GM12892 (cell line): ENCODE measurements around the gene MED22.
"Not testable (repeated sequence)": the region's sequence is repeated elsewhere in the genome, so short reads cannot be mapped to it uniquely, and the experiment has no call there.

Source experiments
- DNase-seq: peaks from one replicate; pipeline ENCODE4 v3.0.0; 2011; ENCODE audit not compliant: insufficient read length
- FAIRE-seq: peaks from 2 replicates; lab custom pipeline; 2011; peaks lifted over from hg19 to GRCh38; lab: Jason Lieb, UNC
- POLR2A ChIP-seq: IDR thresholded peaks from 2 replicates; pipeline ENCODE4 v1.6.1; 2011; ENCODE audit warnings: low read depth, low read length, control low read depth
- POLR2AphosphoS5 ChIP-seq: IDR thresholded peaks from 2 replicates; pipeline ENCODE4 v1.6.1; 2011; ENCODE audit warnings: low read depth, low read length, control low read depth
- TAF1 ChIP-seq: IDR thresholded peaks from 2 replicates; pipeline ENCODE4 v1.6.1; 2011; ENCODE audit warnings: low read depth, mild to moderate bottlenecking, control low read depth, low read length, borderline replicate concordance

MED22 gene

GRCh38 chr9:133305731-133306130, 42.2 kb downstream of the MED22 start:
- no peak for FAIRE-seq
- TF ChIP-seq POLR2AphosphoS5 (no peak), TAF1 (no peak), POLR2A (no peak)
- no peak for DNase-seq

DNA sequence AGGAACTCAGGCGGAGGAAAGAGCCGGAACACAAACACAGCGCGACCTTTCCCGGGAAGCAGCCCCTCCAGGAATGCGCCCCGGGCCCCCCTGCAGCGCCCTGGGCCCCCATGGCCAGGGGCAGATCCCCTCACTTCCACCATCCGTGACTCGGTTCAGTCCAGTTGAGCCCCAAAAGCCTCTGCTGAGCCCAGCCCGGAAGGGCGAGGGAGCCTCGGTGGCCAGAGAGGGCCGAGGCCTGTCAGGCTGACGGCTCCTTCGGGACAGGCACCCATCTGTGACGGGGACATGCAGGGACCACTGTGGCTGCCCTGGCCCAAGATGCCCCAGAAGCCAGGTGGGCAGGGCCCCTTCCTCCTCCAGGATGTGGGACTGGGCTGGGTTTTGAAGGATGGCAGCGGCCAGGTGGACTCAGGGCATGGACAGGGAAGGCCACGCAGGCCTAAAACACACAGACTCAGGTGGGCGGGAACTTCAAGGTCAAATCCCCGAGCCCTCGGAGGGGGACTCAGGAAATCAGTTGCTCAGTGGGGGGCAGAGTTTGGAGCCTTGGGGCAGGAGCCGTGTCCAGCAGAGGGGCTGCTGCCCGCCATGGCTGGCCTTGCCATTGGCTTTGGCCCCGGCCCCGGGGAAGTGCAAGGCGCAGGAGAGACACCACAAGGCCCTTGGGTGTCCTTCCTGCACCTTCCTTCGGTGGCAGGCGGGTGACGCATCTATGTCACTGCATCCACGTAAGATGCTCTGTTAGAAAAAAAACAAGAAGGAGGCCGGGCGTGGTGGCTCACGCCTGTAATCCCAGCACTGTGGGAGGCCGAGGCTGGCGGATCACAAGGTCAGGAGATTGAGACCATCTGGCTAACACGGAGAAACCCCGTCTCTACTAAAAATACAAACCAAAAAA, 43.2 kb downstream of the MED22 start:
- FAIRE-seq, result no peak
- TF ChIP-seq POLR2AphosphoS5 (no peak), TAF1 (no peak), POLR2A (no peak)

DNA sequence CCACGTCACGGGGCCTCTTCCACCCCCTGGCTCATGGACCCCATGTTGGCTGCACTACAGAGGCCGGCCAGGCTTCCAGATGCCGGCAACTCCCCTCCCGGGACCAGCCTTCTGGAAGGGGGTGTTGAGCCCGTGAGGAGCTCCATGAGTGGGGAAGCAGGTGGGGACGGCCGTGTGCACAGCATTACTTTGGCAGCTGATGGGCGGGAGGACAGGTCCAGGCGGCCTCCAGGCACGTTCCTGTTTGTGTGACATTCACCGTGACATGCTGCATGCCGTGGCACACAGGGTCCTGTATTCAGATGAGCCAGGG, 43.8 kb downstream of the MED22 start:
- TF ChIP-seq POLR2AphosphoS5 (no peak), POLR2A (no peak), TAF1 (no peak)
- no peak for DNase-seq
- no peak for FAIRE-seq

More for the DNA sequence above, 43.2 kb downstream of the MED22 start:
- no peak for DNase-seq

- DNase-seq (no peak), FAIRE-seq (no peak)
- TF ChIP-seq POLR2A, result no peak
These were observed 44.4 kb downstream of the MED22 start for GRCh38 chr9:133303266-133304157.

GRCh38 chr9:133301253-133302230, 46.4 kb downstream of the MED22 start:
- no peak for TF ChIP-seq TAF1
- no peak for TF ChIP-seq POLR2A
- no peak for TF ChIP-seq POLR2AphosphoS5
- FAIRE-seq, result no peak
- DNase-seq, result no peak

- not testable (repeated sequence) for DNase-seq, FAIRE-seq
These were observed 47.9 kb downstream of the MED22 start for GRCh38 chr9:133299996-133300395.

GRCh38 chr9:133294257-133294656, 53.7 kb downstream of the MED22 start:
- no peak for TF ChIP-seq POLR2A
- TF ChIP-seq POLR2AphosphoS5, result no peak
- no peak for FAIRE-seq
- DNase-seq, result no peak

DNA sequence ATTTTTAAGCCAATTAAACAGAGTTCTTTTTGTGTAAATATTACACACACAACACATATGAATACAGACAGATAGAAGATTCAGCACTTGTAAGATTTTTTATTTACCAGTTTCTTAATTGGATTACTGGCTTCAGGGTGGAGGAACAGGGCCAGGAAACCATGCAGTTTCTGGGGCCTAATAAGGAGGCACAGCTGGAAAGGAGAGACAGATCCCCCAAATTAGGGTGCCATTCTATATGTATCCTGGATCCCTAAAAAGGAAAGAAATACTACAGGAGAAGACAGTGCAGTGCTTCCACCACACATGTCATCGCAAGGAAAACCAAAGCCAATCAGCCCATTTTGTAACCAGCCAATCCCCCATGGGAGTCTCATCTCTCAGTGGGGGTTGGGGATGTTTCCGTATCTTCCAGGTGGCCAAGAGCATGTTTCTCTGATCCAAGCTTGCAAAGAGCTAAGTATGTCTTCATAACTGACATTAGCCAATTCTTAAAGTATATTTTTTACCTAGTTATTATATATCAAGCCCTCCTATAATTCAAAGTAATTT, 57.1 kb downstream of the MED22 start:
- TF ChIP-seq POLR2A, result no peak
- no peak for TF ChIP-seq TAF1
- TF ChIP-seq POLR2AphosphoS5, result no peak
- DNase-seq, result no peak
- no peak for FAIRE-seq
